HG03575 (cell line): ENCODE measurements around the gene DNAJB13.
"Not testable (repeated sequence)": the region's sequence is repeated elsewhere in the genome, so short reads cannot be mapped to it uniquely, and the experiment has no call there.

ENCODE experiments used
- ATAC-seq: cut with Tn5 transposase; IDR thresholded peaks from one replicate; pipeline ENCODE4 v1.9.1; 2021; ENCODE audit not compliant: unreplicated experiment, insufficient number of reproducible peaks, low FRiP score; ENCODE audit errors: extremely low read depth

DNAJB13 gene

GRCh38 chr11:73972620-73973449 is 22.0 kb downstream of the DNAJB13 start:
- ATAC-seq = no peak

GRCh38 chr11:73974604-73975478 is 24.0 kb downstream of the DNAJB13 start:
- no peak for ATAC-seq

- no peak for ATAC-seq
Measured at GRCh38 chr11:73975479-73975757, 24.6 kb downstream of the DNAJB13 start.

GRCh38 chr11:73976451-73977151 is 25.8 kb downstream of the DNAJB13 start:
- no peak for ATAC-seq

- no peak for ATAC-seq
Measured at GRCh38 chr11:73977856-73978519, 27.2 kb downstream of the DNAJB13 start.

GRCh38 chr11:73978576-73979086 is 27.8 kb downstream of the DNAJB13 start:
- ATAC-seq = no peak

GRCh38 chr11:73980001-73980961 is 29.5 kb downstream of the DNAJB13 start:
- no peak for ATAC-seq

- ATAC-seq = no peak
Measured at GRCh38 chr11:73981051-73981805, 30.4 kb downstream of the DNAJB13 start.

GRCh38 chr11:73982595-73982989 is 31.8 kb downstream of the DNAJB13 start, which contains the start of gene UCP2:
UCP2 (minus strand) TSS chr11:73982843; CDS start chr11:73978378, 4,465 bp downstream.
- ATAC-seq = no peak

- peak; percentile 36 for ATAC-seq
Measured at GRCh38 chr11:73982990-73983740, 32.3 kb downstream of the DNAJB13 start.

GRCh38 chr11:73983741-73984538 is 33.1 kb downstream of the DNAJB13 start:
- no peak for ATAC-seq

- not testable (repeated sequence) for ATAC-seq
Measured at GRCh38 chr11:73985661-73986060, 34.8 kb downstream of the DNAJB13 start.

GRCh38 chr11:73988227-73988626 is 37.4 kb downstream of the DNAJB13 start:
- no peak for ATAC-seq

- ATAC-seq = no peak
Measured at GRCh38 chr11:73989156-73989555, 38.3 kb downstream of the DNAJB13 start.

GRCh38 chr11:73990730-73991129 is 39.9 kb downstream of the DNAJB13 start:
- ATAC-seq = no peak
